ENCODE results near the gene XYLB.

Gene XYLB

GRCh38 chr3:38365469-38366062, 19.0 kb downstream of the XYLB start:
- no peak for DNase-seq

GRCh38 chr3:38366082-38366481, 19.5 kb downstream of the XYLB start:
- DNase-seq, result no peak

- DNase-seq, result no peak
These were observed 21.2 kb downstream of the XYLB start for GRCh38 chr3:38367779-38368178.

GRCh38 chr3:38368238-38368637, 21.7 kb downstream of the XYLB start:
- DNase-seq, result no peak

GRCh38 chr3:38369186-38369585, 22.6 kb downstream of the XYLB start:
- no peak for DNase-seq

- no peak for DNase-seq
These were observed 23.6 kb downstream of the XYLB start for GRCh38 chr3:38370149-38370548.

GRCh38 chr3:38370861-38371260, 24.3 kb downstream of the XYLB start:
- no peak for DNase-seq

GRCh38 chr3:38371541-38372213, 25.1 kb downstream of the XYLB start:
- no peak for DNase-seq

GRCh38 chr3:38372214-38372601, 25.6 kb downstream of the XYLB start:
- DNase-seq, result no peak

- no peak for DNase-seq
These were observed 27.6 kb downstream of the XYLB start for GRCh38 chr3:38374221-38374620.

- no peak for DNase-seq
These were observed 28.5 kb downstream of the XYLB start for GRCh38 chr3:38375072-38375471.

GRCh38 chr3:38375488-38376097, 29.0 kb downstream of the XYLB start:
- no peak for DNase-seq

GRCh38 chr3:38376098-38376816, 29.7 kb downstream of the XYLB start:
- no peak for DNase-seq

- no peak for DNase-seq
These were observed 32.7 kb downstream of the XYLB start for GRCh38 chr3:38379201-38379770.

GRCh38 chr3:38382506-38383080, 36.0 kb downstream of the XYLB start:
- DNase-seq, result no peak

GRCh38 chr3:38383156-38383875, 36.7 kb downstream of the XYLB start:
- DNase-seq, result no peak

- no peak for DNase-seq
These were observed 40.6 kb downstream of the XYLB start for GRCh38 chr3:38386992-38387750.

GRCh38 chr3:38387862-38388261, 41.3 kb downstream of the XYLB start:
- DNase-seq, result no peak

- DNase-seq, result no peak
These were observed 46.1 kb downstream of the XYLB start for GRCh38 chr3:38392604-38393163.

- DNase-seq, result no peak
These were observed 49.7 kb downstream of the XYLB start for GRCh38 chr3:38396239-38396638.

GRCh38 chr3:38396861-38397260, 50.3 kb downstream of the XYLB start:
- no peak for DNase-seq

Measured in midbrain (tissue), 1 donor.